Spinal cord (tissue), 4 donors: ENCODE results near the gene ARL5A. TPM values are rescaled to one million over a fixed set of nuclear protein-coding genes. Genes with fewer than 3 reads are reported as not detected.

Experiments
- polyA plus RNA-seq, 2 donors: library from polyadenylated mRNA; unstranded; fragments of 120-200 nt; gene quantifications; one replicate each; pipeline ENCODE4 v1.2.1, GENCODE V29; 2013; ENCODE audit not compliant: insufficient read length in 2 of 2
- total RNA-seq, 2 donors: library from RNA; depleted of rRNA in 1 of 2; stranded (reverse); fragments of 120-200 nt in 1 of 2; fragments of >200 nt in 1 of 2; gene quantifications; one replicate each; pipeline versions ENCODE4 v1.2.3 to v1.2.4, GENCODE V29; 2013 to 2014

ARL5A gene
- total and polyA plus RNA-seq, 4 donors = 28.6 to 107 (median 58.7) TPM

Other genes starting within 250 kb of the ARL5A start
- 1 to 10 TPM; 2.4 to 8.5 TPM for gene NEB, start 93.9 kb downstream of the ARL5A start, total RNA-seq
- 1 to 10 TPM; 7.0 to 7.2 TPM for gene NEB, start 93.9 kb downstream of the ARL5A start, polyA plus RNA-seq